HCT116 (cell line): ENCODE measurements around the gene CLEC4M.

Experiments used
- CTCF ChIP-seq, 3 experiments: fragments of 200-600 bp in 1 of 3; sonication (generic) in 1 of 3; IDR thresholded peaks in 2 of 3; conservative IDR thresholded peaks in 1 of 3; 2 replicates each; pipeline ENCODE4 v1.5.1; 2012 to 2017; ENCODE audit warnings: low read depth in 2 of 3, low read length in 2 of 3, antibody characterized with exemption in 1 of 3, borderline replicate concordance in 1 of 3, control low read depth in 1 of 3, mild to moderate bottlenecking in 1 of 3, mixed read lengths in 1 of 3, mixed run types in 1 of 3, moderate library complexity in 1 of 3; ENCODE audit not compliant: insufficient read depth in 1 of 3
- JUND ChIP-seq: IDR thresholded peaks from 2 replicates; pipeline ENCODE4 v1.6.1; 2012
- POLR2A ChIP-seq: IDR thresholded peaks from 2 replicates; pipeline ENCODE4 v1.7.0; 2011; ENCODE audit warnings: borderline replicate concordance; ENCODE audit not compliant: insufficient read depth, insufficient read length; ENCODE audit errors: extremely low read depth
- POLR2AphosphoS5 ChIP-seq: IDR thresholded peaks from 2 replicates; pipeline ENCODE4 v1.6.1; 2011; ENCODE audit warnings: mild to moderate bottlenecking, low read depth, low read length, moderate library complexity
- RAD21 ChIP-seq: IDR thresholded peaks from 2 replicates; pipeline ENCODE4 v1.6.1; 2012; ENCODE audit warnings: low read depth, mild to moderate bottlenecking
- YY1 ChIP-seq: IDR thresholded peaks from 2 replicates; pipeline ENCODE4 v1.6.1; 2011; ENCODE audit warnings: low read length, low read depth, moderate library complexity, mild to moderate bottlenecking; ENCODE audit not compliant: insufficient replicate concordance; ENCODE audit errors: extremely low read depth

DNA sequence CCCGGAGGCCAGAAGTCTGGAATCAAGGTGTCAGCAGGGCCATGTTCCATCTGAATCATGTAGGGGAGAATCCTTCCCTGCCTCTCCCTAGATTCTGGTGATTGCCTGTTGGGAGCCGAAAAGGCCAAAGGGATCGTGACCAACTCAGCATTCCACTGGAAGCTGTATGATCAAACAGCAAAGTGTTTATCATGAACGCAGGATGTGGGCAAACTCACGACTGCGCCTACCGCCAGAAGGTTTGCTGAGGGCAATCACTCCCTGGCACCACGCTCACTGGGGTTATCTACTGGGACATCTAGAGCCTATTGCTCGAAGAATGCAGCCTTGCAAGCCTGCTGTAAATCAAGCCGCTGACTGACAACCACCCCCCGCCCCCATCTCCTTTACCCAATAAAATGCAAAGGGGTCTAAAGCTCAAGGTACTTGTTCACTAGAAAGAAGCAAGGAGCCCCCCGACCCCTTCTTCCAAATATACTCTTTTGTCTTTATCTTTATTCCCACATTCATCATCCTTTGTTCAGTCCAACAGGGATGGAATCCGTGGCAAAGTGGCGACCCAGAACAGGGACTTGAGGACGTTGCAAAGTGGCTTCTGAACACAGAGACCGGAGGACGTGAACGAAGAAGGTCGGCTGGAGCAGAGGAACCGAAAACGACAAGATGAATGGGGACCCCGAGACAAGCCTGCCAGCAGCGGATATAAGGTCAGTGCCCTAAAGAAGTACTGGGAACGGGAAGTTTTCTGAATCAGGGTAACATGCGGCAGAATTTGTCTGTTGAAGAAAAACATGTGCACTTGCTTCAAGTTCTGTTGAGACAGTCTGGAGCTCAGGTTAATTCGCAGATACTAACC is 16.8 kb downstream of the CLEC4M start:
- TF ChIP-seq POLR2AphosphoS5, result no peak
- TF ChIP-seq CTCF (IDR thresholded peaks at IDR 0.05 in 2 of 3, conservative IDR thresholded peaks at IDR 0.05 in 1 of 3; ENCODE audit: borderline replicate concordance in 1 of 3, insufficient read depth in 1 of 3, low read depth in 2 of 3, low read length in 2 of 3), result no peak
- no peak for TF ChIP-seq YY1
- no peak for TF ChIP-seq JUND
- TF ChIP-seq RAD21, result no peak
- no peak for TF ChIP-seq POLR2A
